Brain microvascular endothelial cell (primary cell): ENCODE results near the gene CD47.

ENCODE experiments used
- DNase-seq: peaks from one replicate; pipeline ENCODE4 v3.0.0-alpha.2; 2020
- H3K27ac ChIP-seq: fragments of 250-450 bp; sonication (Bioruptor Pico); 2 replicates; pipeline ENCODE4 v1.5.1; 2020; ENCODE audit warnings: mild to moderate bottlenecking, moderate library complexity
- H3K27me3 ChIP-seq: fragments of 250-450 bp; sonication (Bioruptor Pico); replicated peaks from 2 replicates; pipeline ENCODE4 v1.5.1; 2020; ENCODE audit warnings: mild to moderate bottlenecking
- H3K36me3 ChIP-seq: fragments of 250-450 bp; sonication (Bioruptor Pico); replicated peaks from 2 replicates; pipeline ENCODE4 v1.5.1; 2020; ENCODE audit warnings: mild to moderate bottlenecking
- H3K4me3 ChIP-seq: 2 replicates; pipeline ENCODE4 v1.5.1; 2011; ENCODE audit warnings: low read depth, mild to moderate bottlenecking, control low read depth, low read length, moderate library complexity
- CTCF ChIP-seq: IDR thresholded peaks from 2 replicates; pipeline ENCODE4 v1.5.1; 2011; ENCODE audit warnings: low read depth, mild to moderate bottlenecking, moderate library complexity, low read length, control low read depth, inconsistent platforms; ENCODE audit errors: missing control alignments
- in situ Hi-C: cut with HindIII; loops from 2 replicates; pipeline ENCODE4 v1.10.0; 2017; ENCODE audit warnings: low sequenced_read_pairs, low pct_ligation_motif_present

Gene CD47

GRCh38 chr3:107997671-107998070 is 93.2 kb downstream of the CD47 start:
- H3K36me3 ChIP-seq: no peaks in the 10 kb centered on the region
- DNase-seq: no peak
- TF ChIP-seq CTCF: no peak
- no peak overlapping the region for H3K4me3 ChIP-seq
- no peaks in the 10 kb centered on the region for H3K27me3 ChIP-seq
- no peak overlapping the region for H3K27ac ChIP-seq
- in situ Hi-C loops: no loop called here

- no peak for TF ChIP-seq CTCF
- in situ Hi-C loops: no loop called here
These were observed 95.0 kb downstream of the CD47 start for GRCh38 chr3:107995823-107996222.

GRCh38 chr3:107994956-107995715 is 95.7 kb downstream of the CD47 start:
- in situ Hi-C loops: no loop called here

More at GRCh38 chr3:107995823-107996222, 95.0 kb downstream of the CD47 start:
- H3K27me3 ChIP-seq: no peaks in the 10 kb centered on the region
- H3K36me3 ChIP-seq: no peaks in the 10 kb centered on the region
- DNase-seq: no peak
- no peak overlapping the region for H3K4me3 ChIP-seq
- no peak overlapping the region for H3K27ac ChIP-seq

GRCh38 chr3:107994181-107994580 is 96.7 kb downstream of the CD47 start:
- no peak for DNase-seq
- in situ Hi-C loops: no loop called here
- Histone ChIP-seq H3K4me3 (no peak overlapping the region), H3K27me3 (no peaks in the 10 kb centered on the region), H3K27ac (no peak overlapping the region), H3K36me3 (no peaks in the 10 kb centered on the region)
- no peak for TF ChIP-seq CTCF

More at GRCh38 chr3:107994956-107995715, 95.7 kb downstream of the CD47 start:
- H3K36me3 ChIP-seq: no peaks in the 10 kb centered on the region
- H3K27ac ChIP-seq: no peak overlapping the region
- TF ChIP-seq CTCF: no peak
- no peak overlapping the region for H3K4me3 ChIP-seq
- no peaks in the 10 kb centered on the region for H3K27me3 ChIP-seq
- no peak for DNase-seq

GRCh38 chr3:107993771-107994170 is 97.1 kb downstream of the CD47 start:
- no peak overlapping the region for H3K27ac ChIP-seq
- no peaks in the 10 kb centered on the region for H3K27me3 ChIP-seq
- no peak for TF ChIP-seq CTCF
- H3K4me3 ChIP-seq: no peak overlapping the region
- in situ Hi-C loops: no loop called here
- no peaks in the 10 kb centered on the region for H3K36me3 ChIP-seq
- DNase-seq: peak; percentile 9
